Activated CD4-positive, alpha-beta T cell treated with anti-CD3 and anti-CD28 coated beads, Interleukin-2, Interleukin-4, amounts not matched to agents 100 ng/mL and 50 ng/mL, durations not matched to agents 16 hours and 8 hours (primary cell): ENCODE results near the gene FXYD2.

Experiments used
- DNase-seq: peaks from one replicate; pipeline ENCODE4 v3.0.0-alpha.2; 2020; ENCODE audit warnings: low spot score

The FXYD2 gene

DNA sequence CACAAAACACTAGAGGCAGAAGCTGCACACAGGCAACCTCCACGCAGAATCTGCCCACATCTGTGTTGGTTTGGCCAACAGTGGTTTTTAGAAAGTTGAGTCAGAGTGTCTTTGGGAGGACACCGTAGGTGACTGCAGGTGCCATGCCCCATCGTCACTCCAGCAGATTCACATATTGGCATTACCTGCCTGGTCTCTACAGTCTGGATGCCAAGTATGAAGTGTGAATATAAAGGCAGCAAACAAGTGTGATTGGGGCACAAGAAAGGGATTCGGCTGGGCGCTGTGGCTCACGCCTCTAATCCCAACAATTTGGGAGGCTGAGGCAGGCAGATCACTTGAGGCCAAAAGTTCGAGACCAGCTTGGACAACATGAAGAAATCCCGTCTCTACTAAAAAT is 11.0 kb upstream of the FXYD2 start:
- DNase-seq: no peak

DNA sequence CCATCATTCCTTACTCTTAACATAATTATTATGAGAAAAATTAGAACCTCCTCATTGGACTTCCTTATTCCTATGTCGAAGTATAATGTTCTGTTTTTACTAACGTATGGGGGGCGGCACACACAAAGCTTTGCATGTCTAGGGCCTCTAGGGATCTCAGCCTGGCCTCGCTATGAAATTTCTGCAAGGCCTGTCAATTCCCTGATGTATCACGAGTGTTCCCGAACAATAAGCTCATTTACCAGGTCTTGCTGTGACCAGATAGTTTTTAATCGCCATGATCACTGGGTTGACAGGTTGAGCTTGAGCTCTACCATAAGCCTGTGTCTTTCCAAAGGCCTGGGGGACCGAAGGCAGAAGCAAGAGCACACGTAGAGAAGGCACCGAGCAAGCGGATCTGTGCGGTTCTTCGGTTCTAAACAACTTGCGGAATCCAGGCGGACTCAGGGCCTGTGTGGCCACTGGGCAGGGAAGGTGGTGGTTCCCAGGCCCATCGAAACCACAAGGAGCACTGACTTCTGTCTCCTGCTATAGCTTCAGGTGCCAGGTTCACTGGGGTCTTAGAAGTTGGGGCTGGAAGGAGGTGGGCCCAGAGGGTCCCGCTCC is 10.4 kb upstream of the FXYD2 start:
- no peak for DNase-seq

DNA sequence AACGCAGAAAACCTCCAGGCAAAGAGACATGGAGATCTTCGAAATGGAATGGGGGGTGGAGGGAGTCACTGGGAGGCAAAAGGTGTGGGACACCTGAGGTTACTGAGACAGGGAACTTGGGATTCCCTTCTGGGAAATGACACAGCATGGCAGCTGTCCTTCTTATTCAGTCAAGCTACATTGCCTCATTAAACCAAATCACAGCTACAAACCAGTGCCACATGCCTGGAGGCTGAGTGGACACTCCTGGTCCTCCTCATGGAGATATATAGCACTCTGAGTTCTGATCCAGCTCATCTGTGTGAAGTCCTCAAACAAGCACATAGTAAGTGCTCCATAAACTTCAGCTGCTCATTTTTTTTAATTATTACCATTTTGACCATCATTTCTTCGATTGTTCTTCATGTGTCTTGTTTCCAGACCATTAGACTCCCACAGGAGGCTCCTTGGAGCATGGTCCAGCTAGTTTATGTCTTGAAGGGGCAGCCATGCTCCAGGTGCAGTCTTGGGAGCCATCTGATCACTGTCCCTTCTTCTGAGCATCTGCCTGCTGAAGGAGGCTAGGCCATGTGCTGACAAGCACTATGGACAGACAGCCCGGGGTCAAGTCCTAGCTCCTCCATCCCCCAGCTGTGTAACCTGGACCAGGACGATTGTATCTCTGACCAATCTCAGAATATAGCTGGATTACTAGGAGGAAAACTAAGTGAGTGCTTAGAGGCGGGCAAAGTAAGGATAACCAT is 9.7 kb upstream of the FXYD2 start:
- DNase-seq: no peak

DNA sequence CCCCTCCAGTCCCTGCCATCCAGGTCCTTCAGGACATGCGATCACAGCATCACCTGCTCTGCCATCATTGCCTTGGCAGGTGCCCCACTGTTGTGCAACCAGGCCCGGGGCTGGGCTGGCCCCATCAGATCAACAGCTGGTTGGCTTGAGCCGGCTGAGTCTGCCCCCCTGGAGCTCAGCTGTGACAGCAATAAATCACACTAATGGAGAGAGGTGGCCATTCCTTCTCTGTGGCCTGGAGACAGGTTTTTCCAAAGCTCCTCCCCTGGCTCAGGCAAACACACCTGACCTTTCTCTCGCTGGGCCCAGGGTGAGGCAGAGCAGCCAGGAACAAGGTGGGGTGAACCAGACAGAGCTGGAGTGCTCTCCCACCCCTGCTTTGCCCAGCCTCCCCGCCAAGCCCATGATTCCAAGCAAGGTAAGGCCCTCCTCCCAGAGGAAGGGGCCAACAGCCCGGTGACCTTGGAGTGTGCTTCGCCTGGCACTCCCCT is 8.9 kb upstream of the FXYD2 start:
- DNase-seq: no peak

DNA sequence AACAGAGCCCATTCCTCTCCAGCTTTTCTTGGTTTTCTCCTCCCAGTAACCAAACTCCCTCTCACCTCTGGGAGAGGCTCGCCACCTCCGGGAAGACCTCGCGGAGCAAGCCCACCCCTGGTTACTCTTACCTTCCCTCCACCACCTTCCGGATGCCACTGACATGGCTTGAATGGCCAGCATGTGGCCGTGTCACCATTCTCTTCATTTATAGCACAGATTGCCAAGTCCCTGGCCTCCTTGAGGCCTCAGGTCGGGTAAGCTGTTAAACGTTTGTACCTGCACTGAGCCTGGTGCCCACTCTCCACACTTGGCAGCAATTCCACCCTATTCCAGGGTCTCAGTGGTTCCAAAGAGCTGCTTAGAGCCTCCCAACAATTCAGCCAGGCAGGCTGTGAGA is 8.0 kb upstream of the FXYD2 start:
- no peak for DNase-seq

DNA sequence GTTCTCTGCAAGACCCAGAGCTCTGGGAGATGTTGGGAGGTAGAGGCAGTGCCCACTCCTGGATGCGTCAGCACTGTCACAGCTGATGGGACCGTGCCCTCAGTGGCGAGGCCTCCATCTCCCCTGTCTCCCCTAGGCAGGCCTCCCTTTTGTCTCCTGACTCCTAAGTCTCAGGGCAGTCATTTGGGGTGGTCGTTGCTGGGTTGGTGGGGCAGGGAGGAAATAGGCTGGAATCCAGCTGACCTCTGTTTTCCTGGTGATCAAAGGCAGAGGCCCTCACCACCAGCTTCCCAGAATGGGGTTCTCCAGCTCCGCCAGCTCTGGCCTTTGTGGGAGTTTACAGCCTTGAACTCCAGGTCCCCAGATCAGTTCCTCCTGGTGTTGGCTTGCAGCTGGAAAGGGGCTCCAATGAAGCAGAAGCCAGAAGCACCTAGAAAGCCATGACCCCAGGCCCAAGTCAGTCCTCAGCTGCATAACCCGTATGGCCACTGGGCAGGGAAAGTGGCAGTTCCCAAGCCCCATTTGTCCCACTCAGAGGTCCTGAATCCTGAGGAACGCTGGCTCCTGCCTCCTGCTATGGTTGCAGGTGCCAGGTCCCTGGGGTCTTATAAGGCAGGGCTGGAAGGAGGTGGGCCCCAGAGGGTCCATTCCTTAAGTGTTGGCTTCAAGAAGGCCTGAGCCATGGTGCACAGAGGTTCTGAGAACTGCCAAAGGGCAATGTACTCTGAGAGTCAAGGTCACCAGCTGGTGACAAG is 7.3 kb upstream of the FXYD2 start:
- no peak for DNase-seq

DNA sequence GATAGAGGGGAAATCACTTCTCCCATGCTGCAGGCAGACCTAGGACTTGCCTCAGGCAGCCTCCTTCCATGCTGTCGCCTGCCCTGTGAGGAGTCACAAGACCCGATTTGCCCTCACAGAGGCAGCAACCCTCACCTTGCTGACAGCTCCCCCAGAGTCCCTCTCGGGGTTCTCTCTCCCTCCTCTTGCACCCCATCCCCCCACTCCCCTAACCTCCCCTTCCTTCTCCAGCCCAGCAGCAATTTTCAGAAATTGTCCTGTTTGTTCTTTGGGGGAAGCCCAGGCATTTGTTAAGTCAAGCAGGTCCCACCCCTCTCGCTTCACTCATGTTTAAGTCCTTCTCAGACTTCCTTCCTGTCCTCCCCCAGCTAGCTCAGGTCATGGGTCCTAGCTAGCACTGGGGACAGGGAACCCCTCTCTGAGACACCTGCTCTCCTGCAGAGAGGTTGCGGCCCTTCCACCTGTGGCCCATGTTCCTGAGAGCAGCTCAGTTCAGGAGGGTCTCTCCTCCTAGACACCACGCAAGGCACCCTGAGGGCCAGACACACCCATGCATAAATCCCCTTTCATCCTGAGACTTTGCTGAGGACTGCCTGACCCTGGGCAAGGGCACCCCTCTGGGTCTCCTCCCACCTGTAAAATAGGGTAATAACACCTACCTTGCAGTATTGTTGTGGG is 6.3 kb upstream of the FXYD2 start:
- no peak for DNase-seq

DNA sequence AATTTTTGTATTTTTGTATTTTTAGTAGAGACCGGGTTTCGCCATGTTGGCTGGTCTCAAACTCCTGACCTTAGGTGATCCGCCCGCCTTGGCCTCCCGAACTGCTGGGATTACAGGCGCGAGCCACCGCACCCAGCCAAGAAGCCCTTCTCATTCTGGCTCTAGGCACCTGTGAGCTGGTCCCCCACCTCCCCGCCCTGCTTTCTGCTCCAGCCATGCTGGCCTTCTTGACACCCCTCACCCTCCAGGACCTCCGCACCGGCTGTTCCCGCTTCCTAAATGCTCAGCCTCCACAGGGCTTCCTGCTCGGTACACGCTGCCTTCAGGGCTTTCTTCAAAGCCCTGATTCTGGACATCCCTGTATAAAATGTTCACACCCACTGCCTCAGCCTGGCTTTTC is 5.5 kb upstream of the FXYD2 start:
- no peak for DNase-seq

DNA sequence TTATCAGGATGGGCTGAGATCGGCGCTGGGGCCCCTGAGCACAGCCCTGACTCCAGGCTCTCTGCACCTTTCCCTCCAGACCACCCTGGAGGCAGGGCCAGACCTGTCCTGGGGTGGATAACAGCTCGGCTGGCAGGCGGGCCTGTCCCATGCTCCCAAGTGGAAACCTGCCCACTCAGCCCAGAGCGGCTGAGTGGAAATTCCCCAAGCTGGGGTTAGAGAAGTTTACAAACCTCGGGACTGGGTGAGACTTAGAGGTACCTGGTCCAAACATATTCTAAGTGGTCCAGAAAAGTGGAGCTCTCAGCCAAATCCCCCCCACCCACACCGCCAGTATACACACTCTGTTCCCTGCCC is 4.8 kb upstream of the FXYD2 start:
- no peak for DNase-seq

DNA sequence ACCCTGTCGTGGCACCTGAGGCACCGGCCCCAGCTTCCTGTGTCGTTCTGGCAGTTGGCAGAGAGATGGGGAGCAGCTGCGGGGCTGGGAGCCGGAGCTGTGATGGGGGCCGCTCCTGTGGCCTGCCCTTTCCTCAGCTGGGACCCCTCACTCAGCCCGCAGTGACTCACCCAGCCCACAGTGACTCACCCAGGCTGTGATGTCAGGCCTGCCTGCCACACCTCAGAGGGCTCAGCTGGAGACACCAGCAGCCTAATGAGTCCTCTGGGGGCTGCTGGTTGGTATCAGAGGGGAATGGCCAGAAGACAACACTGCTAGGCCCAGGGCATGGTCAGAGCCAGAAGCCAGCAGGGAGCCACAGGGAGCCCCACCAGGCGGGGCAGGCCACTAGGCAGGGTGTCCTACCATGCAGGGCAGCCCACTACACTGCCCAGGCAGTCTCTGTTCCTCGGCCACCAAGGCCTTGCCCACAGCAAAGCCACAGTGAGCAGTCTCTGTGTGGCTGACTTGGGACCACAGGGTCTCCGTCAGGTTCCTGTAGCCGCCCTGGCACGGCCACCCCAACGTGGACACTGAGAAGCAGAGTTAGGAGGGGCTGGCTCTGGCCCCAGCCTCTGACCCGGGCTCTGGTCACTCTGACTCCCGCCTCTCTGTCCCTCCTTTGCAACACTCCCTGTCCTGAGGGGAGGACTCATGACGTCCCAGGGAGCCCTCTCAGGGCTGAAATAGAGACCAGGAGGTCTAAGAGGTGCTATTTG is 4.2 kb upstream of the FXYD2 start:
- peak; percentile 68 for DNase-seq

DNA sequence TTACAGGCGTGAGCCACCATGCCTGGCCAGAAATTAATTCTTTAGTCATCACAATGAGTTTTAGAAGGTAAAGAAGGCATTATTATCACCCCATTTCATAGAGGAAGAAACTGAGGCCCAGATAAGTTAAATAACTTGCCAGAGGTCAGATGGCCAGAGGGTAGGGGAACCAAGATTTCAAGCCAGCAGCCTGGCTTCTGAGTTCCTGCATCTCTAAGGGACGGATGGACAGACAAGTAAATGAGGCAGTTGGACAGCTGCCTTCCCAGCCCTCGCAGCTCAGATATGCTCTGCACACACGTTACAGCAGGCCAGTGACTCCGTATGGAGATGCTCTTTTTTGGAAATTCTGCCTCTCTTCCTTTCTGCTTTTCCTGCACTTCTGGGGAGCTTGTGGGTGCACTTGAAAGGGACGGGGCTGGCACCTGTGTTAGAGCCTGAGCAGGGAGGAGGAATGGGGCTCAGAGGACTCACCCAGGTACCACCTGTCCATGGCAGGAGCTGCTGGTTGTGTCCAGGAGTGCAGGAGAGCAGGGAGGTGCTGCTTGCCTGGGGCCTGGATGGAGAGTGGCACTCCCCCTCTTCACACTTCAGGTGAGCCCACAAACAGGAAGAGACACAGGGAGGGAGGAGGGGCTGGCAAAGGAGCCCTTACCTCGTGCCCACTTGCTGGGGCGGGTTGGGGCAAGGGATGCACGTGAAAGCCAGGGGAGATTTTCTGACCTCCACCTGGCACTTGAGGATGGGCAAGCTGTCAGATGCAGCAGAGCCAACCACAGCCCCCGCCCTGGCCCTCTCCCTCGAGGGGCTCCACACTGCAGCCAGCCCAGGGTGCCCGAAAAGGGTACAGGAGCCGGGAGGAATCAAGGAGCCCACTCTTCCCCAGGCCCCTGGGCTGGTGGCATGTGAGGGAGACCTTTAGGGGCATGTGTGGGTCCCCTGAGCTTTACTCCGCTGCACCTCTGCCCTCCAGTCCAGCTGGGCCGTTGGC is 3.3 kb upstream of the FXYD2 start:
- no peak for DNase-seq

DNA sequence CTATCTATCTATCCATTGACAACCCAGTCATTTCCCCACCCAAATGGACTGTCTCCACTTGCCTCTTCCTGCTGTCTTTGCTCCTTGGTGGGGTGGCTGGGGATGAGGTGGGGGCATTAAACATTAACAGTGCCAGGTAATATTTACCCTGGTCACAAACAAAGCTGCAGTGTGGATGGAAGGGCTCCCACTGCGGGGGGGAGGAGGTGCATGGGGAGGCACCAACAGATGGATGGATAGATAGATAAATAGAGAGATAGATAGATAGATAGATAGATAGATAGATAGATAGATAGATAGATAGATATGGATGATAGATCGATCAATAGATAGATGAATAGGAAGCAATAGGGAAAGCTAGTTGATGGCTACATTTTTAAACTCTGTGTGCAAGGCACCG is 2.3 kb upstream of the FXYD2 start:
- DNase-seq: no peak

DNA sequence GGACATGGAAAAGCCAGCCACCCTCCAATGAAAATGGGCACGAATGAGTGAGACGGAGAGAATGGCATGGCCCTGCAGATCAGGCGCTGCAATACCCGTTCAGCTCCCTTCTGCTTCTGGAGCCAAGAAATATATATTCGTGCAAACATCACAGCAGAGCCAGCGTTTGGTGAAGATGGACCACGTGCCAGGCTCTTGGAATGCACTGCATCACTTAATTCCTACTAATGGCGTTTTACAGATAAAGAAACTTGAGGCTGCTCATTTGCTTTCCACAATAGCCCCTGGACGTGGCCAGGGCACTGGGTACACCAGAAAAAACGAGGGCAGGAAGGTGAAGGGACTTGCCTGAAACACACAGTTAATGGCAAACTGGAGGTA is 1.6 kb upstream of the FXYD2 start:
- no peak for DNase-seq

DNA sequence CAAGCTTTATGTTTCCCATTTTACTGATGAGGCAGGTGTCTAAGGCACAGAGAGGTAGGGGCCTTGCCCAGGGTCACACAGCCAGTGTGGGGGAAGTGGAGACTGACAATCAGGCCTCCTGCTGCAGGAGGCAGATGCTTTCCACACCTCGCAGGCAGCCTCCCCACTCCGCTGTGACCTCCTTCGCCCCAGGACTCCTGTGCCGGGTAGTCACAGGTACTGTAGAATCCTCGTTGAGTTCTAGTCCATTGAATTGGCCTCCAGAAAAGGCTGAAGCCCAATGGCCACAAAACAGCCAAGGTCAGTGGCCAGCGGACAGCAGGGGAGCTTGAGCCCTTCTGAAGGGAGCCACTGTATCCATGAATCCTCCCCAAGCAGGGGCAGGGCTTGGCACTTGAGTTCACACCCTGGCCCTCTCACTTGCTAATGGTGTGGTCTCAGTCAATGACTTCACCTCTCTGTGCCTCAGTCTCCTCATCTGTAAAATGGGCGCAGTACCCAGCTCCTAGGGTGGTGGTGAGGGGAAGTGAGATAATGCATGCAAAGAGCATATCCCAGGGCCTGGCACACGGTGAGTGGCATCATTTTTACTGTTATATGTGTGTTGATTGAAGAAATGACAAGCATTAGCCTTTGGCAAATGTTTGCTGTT is 1.1 kb upstream of the FXYD2 start:
- no peak for DNase-seq

DNA sequence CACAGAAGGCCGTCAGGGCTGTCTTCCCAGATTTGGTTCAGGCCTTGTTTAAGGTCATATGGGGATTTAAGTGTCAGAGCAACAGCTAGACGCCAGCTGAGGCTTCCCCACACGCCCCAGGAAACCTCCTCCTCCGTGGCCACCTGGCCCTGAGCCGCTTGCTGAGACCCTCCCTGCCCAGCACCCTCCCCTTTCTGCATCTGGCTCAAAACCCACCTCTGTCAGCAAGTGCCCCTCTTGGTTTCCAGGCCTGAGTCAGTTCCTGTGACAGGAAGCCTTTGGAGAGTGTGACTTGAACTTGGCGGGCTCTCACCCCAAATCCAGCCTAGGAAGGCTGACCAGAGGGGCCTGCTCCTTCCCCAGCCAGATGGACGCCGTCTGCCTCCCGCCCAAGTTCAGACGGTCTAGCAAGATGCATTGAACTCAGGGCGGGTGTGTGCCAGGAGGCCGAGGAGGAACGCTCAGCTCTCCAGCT is 561 bp downstream of the FXYD2 start:
- no peak for DNase-seq

DNA sequence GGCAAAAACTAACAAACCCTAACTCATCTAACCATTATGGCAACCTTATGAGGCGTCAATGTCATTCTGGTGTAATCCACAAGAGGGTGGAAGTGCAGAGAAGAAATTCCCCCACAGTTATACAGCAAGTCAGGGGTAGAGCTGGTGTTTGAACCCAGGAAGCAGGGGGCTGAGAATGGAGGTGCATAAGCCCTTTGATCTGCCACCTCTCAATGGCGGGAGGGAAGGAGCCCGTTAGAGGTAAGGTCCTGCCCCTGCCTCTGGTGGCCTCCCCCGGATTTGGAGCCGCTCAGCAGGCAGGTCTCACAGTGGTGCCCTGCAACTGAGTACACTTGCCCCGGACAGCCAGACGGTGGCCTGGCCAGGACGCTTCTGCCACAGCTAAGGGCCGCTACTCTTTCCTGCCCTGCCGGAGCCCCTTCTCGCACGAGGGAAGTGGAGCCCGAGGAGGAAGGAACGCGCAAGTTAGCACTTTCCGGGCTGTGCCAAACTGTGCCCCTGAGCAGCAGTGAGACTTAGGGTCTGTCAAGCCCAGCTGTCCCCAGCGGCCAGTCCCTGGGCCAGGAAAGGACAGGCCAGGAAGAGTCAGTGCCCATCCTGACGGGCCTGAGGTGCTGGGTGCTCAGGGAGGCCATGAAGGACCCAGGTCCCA is 1.1 kb downstream of the FXYD2 start:
- DNase-seq: peak; percentile 33

DNA sequence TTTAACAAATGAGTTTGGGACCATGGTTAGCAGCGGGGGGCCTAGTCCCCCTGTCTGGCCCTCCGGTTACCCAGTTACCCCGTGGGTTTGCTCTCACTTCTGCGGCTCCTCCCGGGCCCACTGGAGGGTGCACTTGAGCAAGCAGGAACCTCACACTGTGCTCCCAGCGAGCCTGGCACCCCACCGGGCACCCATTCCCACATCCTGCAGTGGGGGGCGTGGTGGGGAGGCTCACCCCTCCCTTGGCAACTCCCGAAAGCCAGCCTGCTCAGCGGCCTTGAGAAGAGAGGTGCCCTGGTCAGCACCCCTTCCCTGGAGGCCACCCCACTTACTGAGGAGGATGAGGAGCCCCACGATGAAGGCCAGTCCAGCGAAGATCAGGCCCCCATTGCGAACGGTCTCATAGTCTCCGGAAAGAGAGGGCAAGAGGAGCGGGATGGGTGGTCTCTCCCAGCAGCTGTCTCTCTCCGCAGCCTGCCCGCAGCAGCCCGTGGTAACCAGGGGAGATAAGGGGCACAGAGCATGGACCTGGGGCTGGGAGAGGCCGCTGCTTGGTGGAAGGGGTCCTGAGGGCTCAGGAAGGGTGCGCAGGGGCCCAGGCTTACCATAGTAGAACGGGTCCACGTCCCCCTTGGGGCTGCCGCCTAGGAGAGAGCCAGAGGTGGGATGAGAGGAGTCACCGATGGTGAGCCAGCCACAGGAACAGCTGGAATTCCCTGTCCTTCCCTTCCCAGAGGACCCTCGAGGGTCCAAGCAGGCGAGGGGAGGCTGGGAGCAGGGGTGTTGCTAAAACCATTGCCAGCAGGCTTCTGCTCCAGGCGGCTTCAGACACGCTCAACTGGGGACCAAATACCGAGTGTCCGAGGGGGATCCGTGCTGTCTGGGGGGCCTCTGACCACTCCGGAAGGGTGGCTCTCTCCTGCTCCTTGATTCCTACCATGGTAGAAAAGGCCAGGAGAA is 2.2 kb downstream of the FXYD2 start:
- DNase-seq: peak; percentile 47

DNA sequence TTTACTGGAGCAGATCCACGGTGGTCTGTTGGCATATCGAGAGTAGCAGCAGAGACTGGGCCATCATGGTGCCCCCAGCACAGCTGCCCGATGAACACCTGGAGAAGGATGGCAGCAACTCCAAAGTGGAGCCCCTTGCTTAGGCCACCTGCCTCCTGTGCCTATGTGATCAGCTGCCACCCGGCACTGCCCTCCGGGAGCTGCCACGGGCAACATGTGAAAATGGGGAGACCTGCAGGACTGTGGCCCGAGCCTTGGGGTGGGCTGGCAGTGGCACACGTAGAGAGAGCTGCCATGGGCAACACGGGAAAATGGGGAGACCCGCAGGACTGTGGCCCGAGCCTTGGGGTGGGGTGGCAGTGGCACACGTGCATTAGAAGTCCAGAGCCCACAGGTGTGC is 3.1 kb downstream of the FXYD2 start:
- no peak for DNase-seq
